SKM-1 (cell line): ENCODE results near the gene NPSR1.
"Not testable (repeated sequence)": the region's sequence is repeated elsewhere in the genome, so short reads cannot be mapped to it uniquely, and the experiment has no call there.

Experiments
- DNase-seq: peaks from one replicate; lab custom pipeline; 2025; ENCODE audit not compliant: unreplicated experiment; lab: John Stamatoyannopoulos, UW

NPSR1 gene

DNA sequence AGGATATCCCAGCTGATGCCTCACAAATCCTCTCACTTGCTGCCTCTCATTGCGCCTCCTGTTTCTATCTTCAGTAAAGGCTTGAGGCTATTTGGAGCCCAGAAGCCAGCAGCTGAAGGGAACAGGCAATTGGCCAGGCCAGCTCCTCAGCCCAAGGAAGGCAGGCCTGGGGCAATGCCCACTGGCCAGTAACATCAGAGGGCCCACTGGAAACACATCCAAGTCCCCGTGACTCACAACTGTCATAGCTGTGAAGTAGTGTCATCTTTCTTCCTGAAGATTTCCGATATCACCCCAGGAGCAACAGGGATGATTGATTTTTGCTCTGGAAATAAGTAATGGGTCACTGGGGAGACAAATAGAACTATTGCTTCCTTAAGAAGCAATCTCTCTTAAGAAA is 209.3 kb downstream of the NPSR1 start:
- not testable (repeated sequence) for DNase-seq

DNA sequence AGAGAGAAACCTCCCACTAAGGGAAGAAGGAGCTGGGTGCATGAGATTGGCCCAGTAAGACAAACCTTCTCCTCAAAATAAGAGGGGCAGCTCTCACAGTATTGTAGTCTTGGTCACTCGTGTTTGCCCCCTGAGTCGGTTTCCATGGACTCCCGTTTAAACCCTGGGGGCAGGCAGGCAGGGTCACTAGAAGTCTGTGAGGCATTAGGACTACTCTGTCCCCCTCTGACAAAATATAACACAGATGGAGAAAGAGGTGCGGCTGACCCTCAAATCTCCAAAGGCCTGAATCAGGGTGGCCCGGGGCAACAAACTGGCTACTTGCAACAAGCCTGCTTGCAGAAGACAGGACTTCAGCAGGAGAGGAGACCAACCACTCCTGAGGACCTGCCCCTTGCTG is 210.6 kb downstream of the NPSR1 start:
- DNase-seq = not testable (repeated sequence)

DNA sequence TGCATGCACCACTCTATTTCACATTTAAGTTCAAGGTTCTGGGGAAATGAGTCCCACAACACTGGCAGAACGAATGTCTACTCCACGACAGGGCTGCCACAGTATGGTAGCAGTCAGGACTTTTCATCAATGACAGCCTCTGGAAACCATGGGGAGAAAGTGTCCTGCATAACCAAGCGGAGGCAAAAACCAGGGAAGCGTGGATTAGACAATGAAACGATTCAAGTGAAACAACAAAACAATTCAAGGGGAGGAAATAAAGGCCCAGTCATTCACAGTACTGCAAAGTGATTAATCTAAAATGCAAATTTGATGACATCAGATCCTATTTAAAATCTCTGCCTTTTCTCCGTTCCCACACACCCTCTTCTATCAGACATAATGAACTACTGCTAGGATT is 211.0 kb downstream of the NPSR1 start:
- no peak for DNase-seq

DNA sequence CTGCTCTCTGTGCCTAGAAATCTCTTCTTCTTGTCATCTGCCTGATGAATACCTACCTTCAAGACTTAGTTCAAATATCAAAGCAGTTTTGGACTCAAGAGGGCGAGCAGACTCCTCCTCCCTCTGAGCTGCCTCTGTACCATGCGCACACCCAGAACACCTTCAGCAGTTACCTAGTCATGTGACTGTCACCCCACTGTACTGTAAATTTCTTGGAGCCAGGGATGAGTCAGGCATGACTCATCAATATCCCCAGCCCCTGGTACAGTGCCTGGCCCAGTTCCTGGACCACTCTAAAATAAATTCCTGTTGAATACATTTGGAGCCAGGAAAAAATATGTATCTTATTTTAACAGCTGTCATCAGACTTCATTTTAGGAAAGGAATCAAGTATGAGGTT is 212.0 kb downstream of the NPSR1 start:
- DNase-seq = not testable (repeated sequence)

DNA sequence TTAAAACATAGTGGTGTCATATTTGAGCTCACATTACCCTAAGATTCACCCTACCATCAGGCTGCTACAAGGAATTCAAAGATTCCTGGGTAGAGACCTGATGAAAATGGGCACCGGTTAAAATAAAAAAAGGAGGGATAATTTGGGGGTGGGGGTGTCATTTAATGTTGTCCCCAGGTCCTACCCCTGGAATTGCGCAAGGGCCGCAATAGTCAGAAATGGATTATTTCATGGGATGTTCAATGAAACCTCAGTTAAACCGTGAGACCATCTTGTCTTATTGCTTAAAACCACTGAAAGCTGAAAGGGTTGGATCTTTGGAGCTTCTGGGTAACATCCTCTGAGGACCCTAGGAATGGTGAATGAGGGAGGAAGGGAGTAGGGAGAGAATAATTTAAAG is 216.3 kb downstream of the NPSR1 start:
- DNase-seq = not testable (repeated sequence)

DNA sequence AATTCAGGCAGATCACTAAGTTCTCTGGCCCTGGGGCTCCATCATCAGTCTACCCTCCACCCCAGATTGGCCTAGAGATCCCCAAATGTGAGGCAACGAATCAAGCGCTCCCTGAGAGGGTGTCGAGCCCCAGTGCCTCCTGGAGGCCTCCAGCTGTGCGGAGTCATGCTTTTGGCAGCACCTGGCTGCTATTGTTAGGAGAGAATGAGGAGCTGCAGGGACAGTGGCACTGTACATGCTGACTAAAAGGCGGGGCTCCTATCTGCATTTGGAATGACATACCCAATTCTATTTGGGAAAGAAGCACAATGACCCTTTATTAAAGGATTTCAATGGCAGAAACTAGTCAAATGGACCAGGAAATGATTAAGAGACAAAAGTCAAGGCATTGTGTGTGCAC is 217.5 kb downstream of the NPSR1 start:
- DNase-seq = no peak

DNA sequence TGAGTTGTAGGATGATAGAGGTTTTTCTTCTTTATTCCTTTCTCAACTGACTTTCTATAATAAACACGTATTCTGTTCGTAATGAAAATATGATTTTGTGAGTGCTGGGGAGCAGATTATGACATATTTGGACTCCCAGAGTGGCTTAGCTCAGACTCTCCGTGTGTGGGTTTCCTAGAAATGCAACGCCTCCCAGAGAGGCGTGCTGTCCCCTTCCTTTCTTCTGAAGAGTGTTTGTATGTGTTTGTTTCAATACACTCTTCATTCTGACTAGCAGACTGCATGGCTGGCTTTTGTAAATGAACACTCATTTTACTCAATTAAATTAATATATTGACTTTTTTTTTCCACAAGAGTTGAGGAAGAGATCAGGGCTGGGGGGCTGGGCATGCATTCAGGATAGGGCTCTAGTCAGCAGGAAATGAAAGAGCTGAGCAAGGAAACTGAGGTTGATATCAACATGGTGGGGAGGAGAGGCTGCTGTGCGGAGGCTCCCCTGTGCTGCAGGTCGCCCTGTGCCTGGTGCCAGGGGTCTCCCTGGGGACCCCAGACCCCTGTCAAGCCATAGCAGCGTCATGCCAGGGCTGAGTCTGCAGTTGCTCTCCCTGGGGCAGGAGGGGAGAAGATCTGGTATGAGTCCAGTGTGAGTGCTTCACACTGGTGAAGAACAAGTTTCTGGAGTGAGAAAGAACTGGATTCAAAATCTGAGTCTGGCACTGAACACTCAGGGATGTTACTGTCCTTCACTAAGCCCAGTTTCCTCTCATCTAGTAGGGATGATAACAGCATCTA is 221.1 kb downstream of the NPSR1 start:
- not testable (repeated sequence) for DNase-seq

DNA sequence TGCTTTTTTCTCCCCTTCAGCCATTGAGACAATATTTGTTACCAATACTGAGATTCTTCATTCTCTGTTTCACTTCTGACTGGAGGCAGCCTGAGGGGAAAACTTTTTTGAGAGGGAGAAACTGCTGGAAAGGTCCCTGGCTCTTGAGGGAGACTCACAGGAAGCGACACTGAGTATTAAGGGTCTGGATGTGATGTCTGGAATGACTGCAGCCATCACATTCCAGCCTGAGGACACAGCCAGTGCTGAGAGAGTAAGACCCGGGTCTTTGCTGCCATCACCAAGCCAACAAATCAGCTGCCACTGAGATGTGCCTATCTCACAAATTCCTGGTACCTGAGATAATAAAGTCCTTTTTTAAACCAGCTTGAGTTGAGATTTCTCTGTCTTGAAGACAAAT is 221.9 kb downstream of the NPSR1 start:
- no peak for DNase-seq

DNA sequence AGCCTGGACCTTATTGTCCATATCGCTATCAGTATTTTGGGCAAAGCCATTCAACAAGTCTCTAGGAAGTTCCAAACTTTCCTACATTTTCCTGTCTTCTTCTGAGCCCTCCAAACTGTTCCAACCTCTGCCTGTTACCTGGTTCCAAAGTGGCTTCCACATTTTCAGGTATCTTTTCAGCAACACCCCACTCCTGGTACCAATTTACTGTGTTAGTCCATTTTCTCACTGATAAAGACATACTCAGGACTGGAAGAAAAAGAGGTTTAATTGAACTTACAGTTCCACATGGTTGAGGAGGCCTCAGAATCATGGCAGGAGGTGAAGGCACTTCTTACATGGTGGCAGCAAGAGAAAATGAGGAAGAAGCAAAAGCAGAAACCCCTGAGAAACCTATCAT is 225.8 kb downstream of the NPSR1 start:
- not testable (repeated sequence) for DNase-seq

DNA sequence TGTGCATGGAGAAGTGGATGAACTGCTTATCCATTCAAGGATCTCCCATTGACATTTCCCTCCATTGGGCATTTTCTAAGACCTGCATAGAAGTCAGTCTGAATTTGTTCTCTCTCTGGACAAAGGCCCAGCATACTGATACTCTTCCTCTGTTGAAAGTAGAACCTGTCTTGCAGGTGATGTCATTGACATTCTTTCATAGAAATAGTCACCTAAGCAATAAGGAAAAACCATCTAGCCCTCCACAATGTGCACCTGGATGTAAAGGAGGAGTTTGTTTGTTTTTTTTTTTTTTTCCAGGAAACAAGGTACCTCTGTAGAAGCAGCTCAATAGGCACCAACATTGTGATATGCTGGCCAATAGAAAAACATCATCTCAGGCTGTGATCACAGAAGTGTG is 228.8 kb downstream of the NPSR1 start:
- DNase-seq = no peak

DNA sequence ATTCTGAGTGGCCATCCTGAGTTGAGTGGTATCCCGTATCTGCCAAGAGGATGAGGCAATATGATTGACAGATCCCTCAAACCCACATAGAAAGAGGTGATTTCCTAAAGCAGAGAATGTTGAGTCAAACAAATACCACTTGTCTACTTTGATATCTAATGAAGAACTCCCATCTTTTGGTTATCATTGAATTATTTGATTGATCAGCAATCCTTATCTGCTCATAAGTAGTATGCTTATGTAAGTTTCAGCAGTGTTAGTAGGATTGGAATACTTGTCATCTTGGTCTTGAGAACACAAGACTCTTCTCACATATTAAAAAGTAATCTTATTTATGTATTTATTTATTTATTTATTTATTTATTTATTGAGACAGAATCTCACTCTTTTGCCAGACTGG is 231.9 kb downstream of the NPSR1 start:
- no peak for DNase-seq

DNA sequence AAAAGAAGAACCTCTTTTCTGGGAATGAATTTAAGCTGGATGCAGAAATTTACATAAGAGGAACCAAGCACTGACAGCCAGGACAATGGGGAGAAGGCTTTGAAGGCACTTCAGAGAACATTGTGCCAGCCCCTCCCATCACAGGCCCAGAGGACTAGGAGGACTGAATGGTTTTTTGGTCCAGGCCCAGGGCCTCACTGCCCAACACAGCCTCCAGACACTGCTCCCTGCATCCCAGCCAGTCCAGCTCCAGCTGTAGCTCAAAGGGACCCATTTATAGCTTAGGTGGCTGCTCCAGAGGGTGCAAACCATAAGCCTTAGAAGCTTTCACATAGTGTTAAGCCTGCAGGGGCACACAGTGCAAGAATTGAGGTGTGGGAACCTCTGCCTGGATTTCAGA is 237.2 kb downstream of the NPSR1 start:
- no peak for DNase-seq
